ENCODE measurements around the gene ATAD3C. TPM values are rescaled to one million over a fixed set of nuclear protein-coding genes. Genes with fewer than 3 reads are reported as not detected.

ATAD3C gene
- total RNA-seq, 1 experiment from 2014 or later: 10.6 TPM

GRCh38 chr1:1426496-1427105, 22.9 kb upstream of the ATAD3C start:
- DNase-seq (ENCODE audit: low read depth, low spot score) (no peak), ATAC-seq (peak; percentile 19)
- no TSS peak for BruUV-seq (replicated peaks)
- ChIA-PET CTCF (interaction anchor here (0.6 kb wide), 1 partner anchor 11 kb away, joined by 3 read pairs; no protein-coding TSS in a partner anchor), POLR2A (interaction anchor here (0.5 to 0.6 kb wide), 2 partner anchors 11 to 71 kb away, joined by 3 to 4 read pairs; no protein-coding TSS in a partner anchor)
- peak overlapping the region; percentile 41 to 49 for H3K4me3 ChIP-seq (ENCODE audit: low read depth in 2 of 2, low read length in 2 of 2)
- peak overlapping the region; percentile 91 for H3K27ac ChIP-seq (ENCODE audit: low read length)
- in situ Hi-C loops (cut with HindIII; ENCODE audit: low pct_unique_long_range_greater_than_20kb, low sequenced_read_pairs) (no loop called here), intact Hi-C loops (cut with micrococcal nuclease; ENCODE audit: unreplicated experiment) (no loop called here)
- H3K36me3 ChIP-seq (ENCODE audit: control insufficient read depth, insufficient read depth, low read length): no peaks in the 10 kb centered on the region
- H3K4me1 ChIP-seq (ENCODE audit: control insufficient read depth, insufficient read depth, low read length): peaks cover 48% of the 10 kb centered on the region
- no peaks in the 10 kb centered on the region for H3K9me3 ChIP-seq (ENCODE audit: control insufficient read depth, insufficient read depth, low read depth, low read length)
- TF ChIP-seq POLR2AphosphoS5 (IDR thresholded peaks at IDR 0.05; ENCODE audit: low read depth, low read length) (0 out of 2 replicates have a peak, but pooled peaks have one; percentile 52), CTCF (IDR thresholded peaks at IDR 0.05) (no peak)
- no peaks in the 10 kb centered on the region for H3K27me3 ChIP-seq (ENCODE audit: control insufficient read depth, insufficient read depth, low read length)

- in situ Hi-C loops (cut with HindIII; ENCODE audit: low pct_unique_long_range_greater_than_20kb, low sequenced_read_pairs): no loop called here
- ATAC-seq (peak; percentile 13), DNase-seq (ENCODE audit: low read depth, low spot score) (no peak)
- ChIA-PET POLR2A (no interaction called here), CTCF (no interaction called here)
- TF ChIP-seq SIN3A (IDR thresholded peaks at IDR 0.05; ENCODE audit: borderline replicate concordance, insufficient read depth, low read depth, low read length): no peak
- no peak for TF ChIP-seq CTCF (IDR thresholded peaks at IDR 0.05)
- TF ChIP-seq POLR2AphosphoS5 (IDR thresholded peaks at IDR 0.05; ENCODE audit: low read depth, low read length): no peak
- TF ChIP-seq REST (IDR thresholded peaks at IDR 0.05; ENCODE audit: insufficient read depth in 1 of 2, low read depth in 2 of 2, low read length in 1 of 2): no peak
- 0 out of 2 replicates have a peak, but pooled peaks have one; percentile 49 for TF ChIP-seq TCF7L2 (IDR thresholded peaks at IDR 0.05; ENCODE audit: low read depth, low read length)
- Histone ChIP-seq H3K27me3 (ENCODE audit: control insufficient read depth, insufficient read depth, low read length) (no peaks in the 10 kb centered on the region), H3K27ac (ENCODE audit: low read length) (no peak overlapping the region), H3K4me1 (ENCODE audit: control insufficient read depth, insufficient read depth, low read length) (peaks cover 51% of the 10 kb centered on the region), H3K4me3 (ENCODE audit: low read depth in 2 of 2, low read length in 2 of 2) (peak overlapping the region; percentile 16 to 41; a peak in 3 of 4 replicates), H3K9me3 (ENCODE audit: control insufficient read depth, insufficient read depth, low read depth, low read length) (no peaks in the 10 kb centered on the region), H3K36me3 (ENCODE audit: control insufficient read depth, insufficient read depth, low read length) (no peaks in the 10 kb centered on the region)
- intact Hi-C loops (cut with micrococcal nuclease; ENCODE audit: unreplicated experiment): no loop called here
- no TSS peak for BruUV-seq (replicated peaks)
These were observed 22.2 kb upstream of the ATAD3C start for GRCh38 chr1:1427106-1427819.

Measured in Panc1 (cell line).